ENCODE measurements around the gene SKA2. TPM values are rescaled to one million over a fixed set of nuclear protein-coding genes. Genes with fewer than 3 reads are reported as not detected.
"Not testable (repeated sequence)": the region's sequence is repeated elsewhere in the genome, so short reads cannot be mapped to it uniquely, and the experiment has no call there.

Gene SKA2
- total RNA-seq, 1 donor from 2014 or later: 46.2 TPM

GRCh38 chr17:59141860-59142259 is 13.1 kb downstream of the SKA2 start:
- DNase-seq (ENCODE audit: low spot score): no peak
- H3K4me1 Mint-ChIP-seq (ENCODE audit: low read depth): peaks cover 3% of the 10 kb centered on the region
- H3K36me3 Mint-ChIP-seq (ENCODE audit: low read depth): no peaks in the 10 kb centered on the region
- no peaks in the 10 kb centered on the region for H3K9me3 Mint-ChIP-seq (ENCODE audit: low read depth)
- no peak overlapping the region for H3K4me3 Mint-ChIP-seq (ENCODE audit: unreplicated experiment)
- TF ChIP-seq CTCF (IDR thresholded peaks at IDR 0.05): no peak
- no peak overlapping the region for H3K27ac Mint-ChIP-seq (ENCODE audit: unreplicated experiment)
- H3K27me3 Mint-ChIP-seq (ENCODE audit: low read depth): no peaks in the 10 kb centered on the region

GRCh38 chr17:59139939-59140338 is 15.0 kb downstream of the SKA2 start:
- Mint-ChIP-seq H3K27me3 (ENCODE audit: low read depth) (no peaks in the 10 kb centered on the region), H3K4me1 (ENCODE audit: low read depth) (no peaks in the 10 kb centered on the region), H3K4me3 (ENCODE audit: unreplicated experiment) (no peak overlapping the region), H3K36me3 (ENCODE audit: low read depth) (no peaks in the 10 kb centered on the region), H3K9me3 (ENCODE audit: low read depth) (no peaks in the 10 kb centered on the region), H3K27ac (ENCODE audit: unreplicated experiment) (no peak overlapping the region)
- no peak for TF ChIP-seq CTCF (IDR thresholded peaks at IDR 0.05)
- DNase-seq (ENCODE audit: low spot score): no peak

- DNase-seq (ENCODE audit: low spot score); H3K27me3 Mint-ChIP-seq (ENCODE audit: low read depth); H3K4me3 Mint-ChIP-seq (ENCODE audit: unreplicated experiment); H3K9me3 Mint-ChIP-seq (ENCODE audit: low read depth); H3K36me3 Mint-ChIP-seq (ENCODE audit: low read depth); H3K4me1 Mint-ChIP-seq (ENCODE audit: low read depth); H3K27ac Mint-ChIP-seq (ENCODE audit: unreplicated experiment): not testable (repeated sequence)
Measured at GRCh38 chr17:59138339-59138738, 16.6 kb downstream of the SKA2 start.

- no peak for TF ChIP-seq CTCF (IDR thresholded peaks at IDR 0.05)
- Mint-ChIP-seq H3K27ac (ENCODE audit: unreplicated experiment) (no peak overlapping the region), H3K4me3 (ENCODE audit: unreplicated experiment) (no peak overlapping the region), H3K4me1 (ENCODE audit: low read depth) (no peaks in the 10 kb centered on the region), H3K9me3 (ENCODE audit: low read depth) (no peaks in the 10 kb centered on the region), H3K36me3 (ENCODE audit: low read depth) (peaks cover 3% of the 10 kb centered on the region), H3K27me3 (ENCODE audit: low read depth) (no peaks in the 10 kb centered on the region)
- no peak for DNase-seq (ENCODE audit: low spot score)
Measured at GRCh38 chr17:59131131-59131530, 23.9 kb downstream of the SKA2 start.

GRCh38 chr17:59129814-59130213 is 25.2 kb downstream of the SKA2 start:
- Mint-ChIP-seq H3K27ac (ENCODE audit: unreplicated experiment) (no peak overlapping the region), H3K4me3 (ENCODE audit: unreplicated experiment) (no peak overlapping the region), H3K9me3 (ENCODE audit: low read depth) (no peaks in the 10 kb centered on the region), H3K27me3 (ENCODE audit: low read depth) (no peaks in the 10 kb centered on the region), H3K36me3 (ENCODE audit: low read depth) (peaks cover 4% of the 10 kb centered on the region), H3K4me1 (ENCODE audit: low read depth) (no peaks in the 10 kb centered on the region)
- no peak for DNase-seq (ENCODE audit: low spot score)
- TF ChIP-seq CTCF (IDR thresholded peaks at IDR 0.05): no peak

- no peak for DNase-seq (ENCODE audit: low spot score)
- no peak overlapping the region for H3K27ac Mint-ChIP-seq (ENCODE audit: unreplicated experiment)
- no peak for TF ChIP-seq CTCF (IDR thresholded peaks at IDR 0.05)
- peaks cover 4% of the 10 kb centered on the region for H3K36me3 Mint-ChIP-seq (ENCODE audit: low read depth)
- H3K27me3 Mint-ChIP-seq (ENCODE audit: low read depth): no peaks in the 10 kb centered on the region
- H3K4me3 Mint-ChIP-seq (ENCODE audit: unreplicated experiment): no peak overlapping the region
- peaks cover 2% of the 10 kb centered on the region for H3K4me1 Mint-ChIP-seq (ENCODE audit: low read depth)
- H3K9me3 Mint-ChIP-seq (ENCODE audit: low read depth): no peaks in the 10 kb centered on the region
Measured at GRCh38 chr17:59126809-59127417, 28.1 kb downstream of the SKA2 start.

All from chondrocyte (in vitro differentiated cells).